ENCODE data around the gene P2RY2. TPM values are rescaled to one million over a fixed set of nuclear protein-coding genes. Genes with fewer than 3 reads are reported as not detected.

P2RY2 gene
- polyA plus RNA-seq, 1 of the 3 experiments (the other 2 are of a cell fraction), result 0.12 TPM

- Histone ChIP-seq H3K36me3 (replicated peaks in 1 of 2; ENCODE audit: control insufficient read depth in 1 of 2, insufficient read depth in 2 of 2, low read length in 1 of 2) (no peaks in the 10 kb centered on the region), H3K9ac (no peak overlapping the region), H3K4me2 (no peak overlapping the region), H3K9me3 (no peaks in the 10 kb centered on the region), H3K4me1 (ENCODE audit: control insufficient read depth in 1 of 2, insufficient read depth in 2 of 2, low read depth in 1 of 2, low read length in 1 of 2) (no peaks in the 10 kb centered on the region), H3K27ac (ENCODE audit: low read depth in 2 of 2, low read length in 1 of 2) (no peak overlapping the region), H2AFZ (ENCODE audit: low read depth) (no peak overlapping the region), H3K79me2 (ENCODE audit: insufficient read depth) (no peaks in the 10 kb centered on the region), H3K4me3 (ENCODE audit: low read depth in 2 of 2, low read length in 1 of 2) (no peak overlapping the region), H3F3A (replicated peaks; ENCODE audit: insufficient read depth) (no peaks in the 10 kb centered on the region), H3K27me3 (ENCODE audit: insufficient read depth) (no peaks in the 10 kb centered on the region), H4K20me1 (ENCODE audit: insufficient read depth) (no peaks in the 10 kb centered on the region), H3K9me2 (no peaks in the 10 kb centered on the region)
- WGBS (ENCODE audit: low lambda C conversion rate), result 85% methylated on average over 10 of the region's 12 CpGs
- ChIA-PET POLR2A (no interaction called here), CTCF (interaction anchor here (1.7 kb wide), 1 partner anchor 61 kb away, joined by 8 read pairs; no protein-coding TSS in a partner anchor)
- peak; percentile 22 for DNase-seq
- no peak for TF ChIP-seq TAF1 (IDR thresholded peaks at IDR 0.05; ENCODE audit: borderline replicate concordance, low read depth, low read length)
Observed at GRCh38 chr11:73227571-73228211, 9.6 kb downstream of the P2RY2 start.

- Histone ChIP-seq H3K9me2 (no peaks in the 10 kb centered on the region), H3K9ac (no peak overlapping the region), H3K27ac (ENCODE audit: low read depth in 2 of 2, low read length in 1 of 2) (no peak overlapping the region), H3K9me3 (no peaks in the 10 kb centered on the region), H3K79me2 (ENCODE audit: insufficient read depth) (no peaks in the 10 kb centered on the region), H4K20me1 (ENCODE audit: insufficient read depth) (no peaks in the 10 kb centered on the region), H3K4me3 (ENCODE audit: low read depth in 2 of 2, low read length in 1 of 2) (no peak overlapping the region), H3K4me2 (no peak overlapping the region), H3K4me1 (ENCODE audit: control insufficient read depth in 1 of 2, insufficient read depth in 2 of 2, low read depth in 1 of 2, low read length in 1 of 2) (no peaks in the 10 kb centered on the region; a peak in 1 of 4 replicates), H2AFZ (ENCODE audit: low read depth) (no peak overlapping the region), H3K27me3 (ENCODE audit: insufficient read depth) (no peaks in the 10 kb centered on the region), H3F3A (replicated peaks; ENCODE audit: insufficient read depth) (no peaks in the 10 kb centered on the region), H3K36me3 (replicated peaks in 1 of 2; ENCODE audit: control insufficient read depth in 1 of 2, insufficient read depth in 2 of 2, low read length in 1 of 2) (no peaks in the 10 kb centered on the region)
- 83% methylated on average over 3 of the region's 4 CpGs for WGBS (ENCODE audit: low lambda C conversion rate)
- POLR2A ChIA-PET, result no interaction called here
- DNase-seq, result peak; percentile 17
- CTCF ChIA-PET, result interaction anchor here (0.6 to 1.7 kb wide), 2 partner anchors 47 to 60 kb away, joined by 3 to 8 read pairs; no protein-coding TSS in a partner anchor
- TF ChIP-seq CHD2 (IDR thresholded peaks at IDR 0.05; ENCODE audit: low read length, partially characterized antibody) (no peak), CTCF (IDR thresholded peaks at IDR 0.05) (no peak), IRF3 (IDR thresholded peaks at IDR 0.05; ENCODE audit: low read depth, low read length) (no peak), REST (IDR thresholded peaks at IDR 0.05; ENCODE audit: low read depth, low read length) (no peak), YY1 (IDR thresholded peaks at IDR 0.05; ENCODE audit: low read depth) (no peak), RXRA (IDR thresholded peaks at IDR 0.05; ENCODE audit: borderline replicate concordance, low read depth) (no peak), GABPA (IDR thresholded peaks at IDR 0.05; ENCODE audit: low read depth) (no peak), USF1 (IDR thresholded peaks at IDR 0.05; ENCODE audit: borderline replicate concordance, low read depth) (no peak)
Observed at GRCh38 chr11:73228268-73229134, 10.4 kb downstream of the P2RY2 start.
